Bronchial epithelial cell (primary cell): ENCODE data around the gene HHEX. TPM values are rescaled to one million over a fixed set of nuclear protein-coding genes. Genes with fewer than 3 reads are reported as not detected.

ENCODE experiments used
- DNase-seq: peaks from one replicate; pipeline ENCODE4 v3.0.0-alpha.2; 2010; ENCODE audit warnings: low read depth
- FAIRE-seq: peaks from 2 replicates; lab custom pipeline; 2011; peaks lifted over from hg19 to GRCh38; lab: Jason Lieb, UNC
- H3K27me3 ChIP-seq: 2 replicates; pipeline ENCODE4 v1.5.1; 2011; ENCODE audit warnings: low read length; ENCODE audit not compliant: control insufficient read depth, insufficient read depth
- H3K36me3 ChIP-seq: 2 replicates; pipeline ENCODE4 v1.5.1; 2011; ENCODE audit warnings: low read length; ENCODE audit not compliant: control insufficient read depth, insufficient read depth
- H3K4me3 ChIP-seq: 2 replicates; pipeline ENCODE4 v1.5.1; 2011; ENCODE audit warnings: mild to moderate bottlenecking, low read depth, low read length, control low read depth
- CTCF ChIP-seq: IDR thresholded peaks from 2 replicates; pipeline ENCODE4 v1.5.1; 2011; ENCODE audit warnings: mild to moderate bottlenecking, moderate library complexity, low read length, control low read depth, inconsistent platforms; ENCODE audit not compliant: insufficient read depth, severe bottlenecking
- total RNA-seq: library from RNA; depleted of rRNA; stranded (reverse); fragments of >200 nt; gene quantifications from 2 replicates; pipeline ENCODE4 v1.2.1, GENCODE V29; 2014

The HHEX gene
- total RNA-seq, 1 donor from 2014 or later = 0.26 TPM

DNA sequence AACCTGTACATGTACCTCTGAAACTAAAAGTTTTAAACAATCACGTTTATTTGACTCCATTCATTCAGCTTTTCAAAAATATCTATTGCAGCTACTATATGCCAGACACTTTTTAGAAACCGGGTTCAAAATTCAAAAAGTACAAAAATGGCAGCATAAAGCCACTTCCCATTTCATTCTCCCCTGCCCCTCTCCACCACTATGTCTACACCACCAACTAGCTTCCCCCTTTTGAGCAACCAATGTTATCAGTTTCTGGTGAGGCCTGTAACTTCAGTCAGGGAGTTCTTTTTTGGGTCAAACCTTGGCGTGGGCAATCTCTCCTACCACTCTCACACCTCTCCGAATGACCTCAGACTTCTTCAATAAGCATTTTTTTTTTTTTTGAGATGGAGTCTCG is 11.5 kb upstream of the HHEX start:
- Histone ChIP-seq H3K36me3 (no peaks in the 10 kb centered on the region), H3K27me3 (no peaks in the 10 kb centered on the region), H3K4me3 (no peak overlapping the region)
- FAIRE-seq (no peak), DNase-seq (no peak)
- TF ChIP-seq CTCF = no peak

GRCh38 chr10:92681306-92681834 is 8.4 kb upstream of the HHEX start:
- H3K27me3 ChIP-seq = no peaks in the 10 kb centered on the region
- FAIRE-seq (no peak), DNase-seq (no peak)
- no peaks in the 10 kb centered on the region for H3K36me3 ChIP-seq
- no peak overlapping the region for H3K4me3 ChIP-seq
- TF ChIP-seq CTCF = no peak

- Histone ChIP-seq H3K36me3 (no peaks in the 10 kb centered on the region), H3K27me3 (no peaks in the 10 kb centered on the region), H3K4me3 (no peak overlapping the region)
- no peak for TF ChIP-seq CTCF
- FAIRE-seq (no peak), DNase-seq (no peak)
These were observed 1.2 kb upstream of the HHEX start for GRCh38 chr10:92688573-92688926.

- Histone ChIP-seq H3K27me3 (no peaks in the 10 kb centered on the region), H3K36me3 (no peaks in the 10 kb centered on the region), H3K4me3 (peak overlapping the region; percentile 69)
- FAIRE-seq = no peak
- DNase-seq = no peak
- peak; percentile 4 for TF ChIP-seq CTCF
These were observed 660 bp upstream of the HHEX start for GRCh38 chr10:92688927-92689662.

DNA sequence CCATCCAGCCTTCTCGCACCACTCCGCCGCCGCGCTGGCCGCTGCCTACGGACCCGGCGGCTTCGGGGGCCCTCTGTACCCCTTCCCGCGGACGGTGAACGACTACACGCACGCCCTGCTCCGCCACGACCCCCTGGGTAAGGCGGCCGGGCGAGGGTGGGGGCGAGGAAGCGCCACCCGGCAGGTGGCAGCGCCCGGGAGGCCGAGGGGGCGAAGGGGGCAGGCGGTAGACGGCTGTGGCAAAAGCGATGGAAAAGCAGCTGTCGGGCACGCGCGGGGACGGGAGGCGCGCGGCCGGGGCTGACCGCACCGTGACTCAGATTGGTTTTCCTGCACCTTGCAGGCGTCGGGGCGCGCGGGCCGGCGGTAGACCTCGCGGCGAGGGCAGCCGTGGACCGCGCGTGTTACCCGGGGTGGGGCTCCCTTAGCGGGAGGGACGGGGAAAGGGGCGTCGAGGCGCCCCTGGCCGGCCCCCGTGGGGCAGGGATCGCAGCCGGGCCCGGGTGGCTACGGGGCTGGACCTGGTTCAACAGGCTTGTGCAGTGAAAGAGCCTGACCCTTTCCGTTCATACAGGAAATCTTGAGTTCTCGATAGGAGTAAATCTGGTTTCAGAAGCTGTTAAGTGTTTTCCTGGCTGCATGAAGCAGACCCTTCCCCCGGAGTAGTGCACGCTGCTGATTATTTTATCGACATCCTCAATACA is 608 bp downstream of the HHEX start:
- FAIRE-seq (no peak), DNase-seq (peak; percentile 31)
- Histone ChIP-seq H3K4me3 (peak overlapping the region; percentile 69), H3K27me3 (no peaks in the 10 kb centered on the region), H3K36me3 (no peaks in the 10 kb centered on the region)
- no peak for TF ChIP-seq CTCF
